Trophoblast cell (in vitro differentiated cells and primary cell): Measurements from ENCODE around the gene PLCH1.

Experiments
- DNase-seq, 2 donors: peaks; one replicate each; pipeline ENCODE4 v3.0.0-alpha.2; 2016
- H2AFZ ChIP-seq: 2 replicates; pipeline ENCODE4 v1.6.1; 2013; ENCODE audit warnings: low read length, moderate library complexity, mild to moderate bottlenecking; ENCODE audit not compliant: insufficient read depth, poor library complexity
- H2AK5ac ChIP-seq: 2 replicates; pipeline ENCODE4 v1.6.1; 2013; ENCODE audit warnings: mild to moderate bottlenecking, low read length
- H2BK120ac ChIP-seq: 2 replicates; pipeline ENCODE4 v1.6.1; 2013; ENCODE audit warnings: low read length, mild to moderate bottlenecking, moderate library complexity; ENCODE audit not compliant: insufficient read depth, poor library complexity
- H2BK12ac ChIP-seq: 2 replicates; pipeline ENCODE4 v1.6.1; 2013; ENCODE audit warnings: mild to moderate bottlenecking, low read length, moderate library complexity
- H2BK5ac ChIP-seq: 2 replicates; pipeline ENCODE4 v1.6.1; 2013; ENCODE audit warnings: low read length, low read depth, moderate library complexity, mild to moderate bottlenecking; ENCODE audit not compliant: poor library complexity
- H3K14ac ChIP-seq: 2 replicates; pipeline ENCODE4 v1.6.1; 2013; ENCODE audit warnings: mild to moderate bottlenecking, low read length
- H3K18ac ChIP-seq: 2 replicates; pipeline ENCODE4 v1.6.1; 2013; ENCODE audit warnings: mild to moderate bottlenecking, low read length
- H3K23ac ChIP-seq: 2 replicates; pipeline ENCODE4 v1.6.1; 2013; ENCODE audit warnings: low read length
- H3K27ac ChIP-seq: 2 replicates; pipeline ENCODE4 v1.5.1; 2013; ENCODE audit warnings: low read depth, mild to moderate bottlenecking, inconsistent platforms, low read length, moderate library complexity
- H3K27me3 ChIP-seq: 2 replicates; pipeline ENCODE4 v1.6.1; 2013; ENCODE audit warnings: inconsistent platforms, mild to moderate bottlenecking, low read length, moderate library complexity; ENCODE audit not compliant: insufficient read depth
- H3K36me3 ChIP-seq, 2 experiments: 1 replicate in 1 of 2; 2 replicates in 1 of 2; pipeline ENCODE4 v1.6.1; 2013; ENCODE audit warnings: low read length in 2 of 2, mild to moderate bottlenecking in 2 of 2, moderate library complexity in 1 of 2; ENCODE audit not compliant: insufficient read depth in 2 of 2, control insufficient read depth in 1 of 2
- H3K4ac ChIP-seq: 2 replicates; pipeline ENCODE4 v1.6.1; 2013; ENCODE audit warnings: low read depth, mild to moderate bottlenecking, low read length, moderate library complexity
- H3K4me1 ChIP-seq, 2 experiments: 1 replicate in 1 of 2; 2 replicates in 1 of 2; pipeline ENCODE4 v1.6.1; 2013; ENCODE audit warnings: low read length in 2 of 2, mild to moderate bottlenecking in 2 of 2, moderate library complexity in 1 of 2; ENCODE audit not compliant: insufficient read depth in 2 of 2, control insufficient read depth in 1 of 2
- H3K4me2 ChIP-seq: 2 replicates; pipeline ENCODE4 v1.6.1; 2013; ENCODE audit warnings: inconsistent platforms, mild to moderate bottlenecking, low read length, moderate library complexity
- H3K4me3 ChIP-seq: 2 replicates; pipeline ENCODE4 v1.5.1; 2013; ENCODE audit warnings: mild to moderate bottlenecking, low read depth, low read length, inconsistent platforms
- H3K79me1 ChIP-seq: one replicate; pipeline ENCODE4 v1.6.1; 2013; ENCODE audit warnings: low read length
- H3K79me2 ChIP-seq: 2 replicates; pipeline ENCODE4 v1.6.1; 2013; ENCODE audit warnings: low read length, mild to moderate bottlenecking; ENCODE audit not compliant: control insufficient read depth, insufficient read depth, poor library complexity
- H3K9ac ChIP-seq: 2 replicates; pipeline ENCODE4 v1.6.1; 2013; ENCODE audit warnings: mild to moderate bottlenecking, low read length
- H3K9me3 ChIP-seq: 2 replicates; pipeline ENCODE4 v1.6.1; 2013; ENCODE audit warnings: low read depth, mild to moderate bottlenecking, control low read depth, inconsistent platforms, low read length; ENCODE audit not compliant: insufficient read depth
- H4K12ac ChIP-seq: 2 replicates; pipeline ENCODE4 v1.6.1; 2013; ENCODE audit warnings: low read depth, mild to moderate bottlenecking, low read length, moderate library complexity
- H4K8ac ChIP-seq: 2 replicates; pipeline ENCODE4 v1.6.1; 2013; ENCODE audit warnings: low read depth, mild to moderate bottlenecking, low read length, moderate library complexity
- H4K91ac ChIP-seq: one replicate; pipeline ENCODE4 v1.6.1; 2013; ENCODE audit warnings: low read depth, mild to moderate bottlenecking, low read length, moderate library complexity
- WGBS: extraction: QIAGEN DNeasy Blood & Tissue Kit; methylation state at CpG from one replicate; pipeline ENCODE4 v1.1.7; 2013; ENCODE audit warnings: missing lambda C conversion rate; ENCODE audit not compliant: insufficient read length, insufficient coverage; ENCODE audit errors: extremely low coverage; 5-methylcytosine and 5-hydroxymethylcytosine counted together

Gene PLCH1

GRCh38 chr3:155714295-155714718, 30.6 kb downstream of the PLCH1 start:
- no peaks in the 10 kb centered on the region for H3K4me1 ChIP-seq
- H3K4me3 ChIP-seq: no peak overlapping the region
- no peak overlapping the region for H4K8ac ChIP-seq
- no peak overlapping the region for H3K27ac ChIP-seq
- H3K79me1 ChIP-seq: no peaks in the 10 kb centered on the region
- no peak overlapping the region for H3K9ac ChIP-seq
- no peak overlapping the region for H3K18ac ChIP-seq
- no peak for DNase-seq
- no peaks in the 10 kb centered on the region for H3K27me3 ChIP-seq
- H2AFZ ChIP-seq: no peak overlapping the region
- peak overlapping the region; percentile 62 for H4K12ac ChIP-seq
- H3K9me3 ChIP-seq: peaks cover 8% of the 10 kb centered on the region
- no peak overlapping the region for H3K4ac ChIP-seq
- H3K79me2 ChIP-seq: no peaks in the 10 kb centered on the region
- H2BK12ac ChIP-seq: no peak overlapping the region
- no peak overlapping the region for H2BK120ac ChIP-seq
- no peak overlapping the region for H3K14ac ChIP-seq
- no CpG with 5 or more reads among the region's 5 CpGs for WGBS
- no peak overlapping the region for H3K4me2 ChIP-seq
- no peak overlapping the region for H4K91ac ChIP-seq
- H3K23ac ChIP-seq: no peak overlapping the region
- H2BK5ac ChIP-seq: no peak overlapping the region
- H3K36me3 ChIP-seq: no peaks in the 10 kb centered on the region
- H2AK5ac ChIP-seq: no peak overlapping the region

- Histone ChIP-seq H3K27me3 (no peaks in the 10 kb centered on the region), H3K4me3 (no peak overlapping the region), H3K18ac (no peak overlapping the region), H4K8ac (no peak overlapping the region), H3K9me3 (peaks cover under 1% of the 10 kb centered on the region), H3K79me2 (no peaks in the 10 kb centered on the region), H3K4me2 (no peak overlapping the region), H3K79me1 (no peaks in the 10 kb centered on the region), H2AK5ac (no peak overlapping the region), H3K23ac (no peak overlapping the region), H4K91ac (no peak overlapping the region), H3K4ac (no peak overlapping the region), H3K14ac (no peak overlapping the region), H2BK120ac (no peak overlapping the region), H3K4me1 (no peaks in the 10 kb centered on the region), H3K36me3 (no peaks in the 10 kb centered on the region), H3K27ac (no peak overlapping the region), H2BK5ac (no peak overlapping the region), H2BK12ac (no peak overlapping the region), H2AFZ (no peak overlapping the region), H3K9ac (no peak overlapping the region), H4K12ac (no peak overlapping the region)
- no peak for DNase-seq
- no CpG with 5 or more reads among the region's 1 CpG for WGBS
Observed at GRCh38 chr3:155712008-155712407, 32.9 kb downstream of the PLCH1 start.

- H3K4me2 ChIP-seq: no peak overlapping the region
- no peaks in the 10 kb centered on the region for H3K36me3 ChIP-seq
- H3K4me1 ChIP-seq: no peaks in the 10 kb centered on the region
- no peaks in the 10 kb centered on the region for H3K79me2 ChIP-seq
- no peaks in the 10 kb centered on the region for H3K27me3 ChIP-seq
- no peak overlapping the region for H4K8ac ChIP-seq
- no peak overlapping the region for H2BK120ac ChIP-seq
- no peaks in the 10 kb centered on the region for H3K9me3 ChIP-seq
- DNase-seq: no peak
- no peak overlapping the region for H2BK5ac ChIP-seq
- H2AFZ ChIP-seq: no peak overlapping the region
- no peak overlapping the region for H3K23ac ChIP-seq
- no peak overlapping the region for H3K27ac ChIP-seq
- H3K9ac ChIP-seq: no peak overlapping the region
- no peak overlapping the region for H4K12ac ChIP-seq
- no peak overlapping the region for H2BK12ac ChIP-seq
- H3K18ac ChIP-seq: no peak overlapping the region
- H3K4ac ChIP-seq: no peak overlapping the region
- H2AK5ac ChIP-seq: no peak overlapping the region
- no peak overlapping the region for H3K4me3 ChIP-seq
- no CpG with 5 or more reads among the region's 4 CpGs for WGBS
- H3K14ac ChIP-seq: no peak overlapping the region
- no peak overlapping the region for H4K91ac ChIP-seq
- H3K79me1 ChIP-seq: no peaks in the 10 kb centered on the region
Observed at GRCh38 chr3:155704771-155705559, 39.9 kb downstream of the PLCH1 start.

- H3K27me3 ChIP-seq: no peaks in the 10 kb centered on the region
- H3K23ac ChIP-seq: no peak overlapping the region
- H3K9ac ChIP-seq: no peak overlapping the region
- H2AK5ac ChIP-seq: no peak overlapping the region
- H3K14ac ChIP-seq: no peak overlapping the region
- H2AFZ ChIP-seq: no peak overlapping the region
- no peaks in the 10 kb centered on the region for H3K79me2 ChIP-seq
- H3K4ac ChIP-seq: no peak overlapping the region
- no peak overlapping the region for H3K4me2 ChIP-seq
- no peak overlapping the region for H3K27ac ChIP-seq
- no CpG with 5 or more reads among the region's 6 CpGs for whole genome bisulfite sequencing
- H3K36me3 ChIP-seq: no peaks in the 10 kb centered on the region
- H4K12ac ChIP-seq: no peak overlapping the region
- no peak overlapping the region for H4K91ac ChIP-seq
- no peak overlapping the region for H2BK12ac ChIP-seq
- no peak overlapping the region for H3K4me3 ChIP-seq
- H4K8ac ChIP-seq: no peak overlapping the region
- no peak for DNase-seq
- H3K18ac ChIP-seq: no peak overlapping the region
- peak overlapping the region; percentile 11 for H2BK120ac ChIP-seq
- H3K79me1 ChIP-seq: no peaks in the 10 kb centered on the region
- H3K9me3 ChIP-seq: no peaks in the 10 kb centered on the region
- H3K4me1 ChIP-seq: no peaks in the 10 kb centered on the region
- H2BK5ac ChIP-seq: no peak overlapping the region
Observed at GRCh38 chr3:155704061-155704460, 40.8 kb downstream of the PLCH1 start.
